Endothelial cell (in vitro differentiated cells): ENCODE data around the gene WFIKKN2. TPM values are rescaled to one million over a fixed set of nuclear protein-coding genes. Genes with fewer than 3 reads are reported as not detected.
A peak's percentile ranks its signal among the peaks of the same experiment; 100 is the strongest.

Source experiments
- DNase-seq: peaks from one replicate; pipeline ENCODE4 v3.0.0; 2021; ENCODE audit warnings: low spot score
- H3K27ac Mint-ChIP-seq: one replicate; pipeline ENCODE4 v1.8.0; 2021; ENCODE audit warnings: mixed read lengths, inconsistent platforms; ENCODE audit not compliant: unreplicated experiment
- H3K27me3 Mint-ChIP-seq: one replicate; pipeline ENCODE4 v1.8.0; 2021; ENCODE audit warnings: mild to moderate bottlenecking, moderate library complexity, mixed read lengths, inconsistent platforms; ENCODE audit not compliant: unreplicated experiment
- H3K36me3 Mint-ChIP-seq: one replicate; pipeline ENCODE4 v1.8.0; 2021; ENCODE audit warnings: mild to moderate bottlenecking, low read depth, mixed read lengths, inconsistent platforms; ENCODE audit not compliant: unreplicated experiment
- H3K4me1 Mint-ChIP-seq: one replicate; pipeline ENCODE4 v1.8.0; 2021; ENCODE audit warnings: mild to moderate bottlenecking, mixed read lengths, inconsistent platforms; ENCODE audit not compliant: unreplicated experiment
- H3K4me3 Mint-ChIP-seq: one replicate; pipeline ENCODE4 v1.8.0; 2021; ENCODE audit warnings: mild to moderate bottlenecking, mixed read lengths, inconsistent platforms; ENCODE audit not compliant: unreplicated experiment
- H3K9me3 Mint-ChIP-seq: one replicate; pipeline ENCODE4 v1.8.0; 2021; ENCODE audit warnings: mixed read lengths, inconsistent platforms; ENCODE audit not compliant: unreplicated experiment
- CTCF ChIP-seq: fragments of 200-600 bp; sonication (generic); IDR thresholded peaks from one replicate; pipeline ENCODE4 v1.5.0; 2021; ENCODE audit warnings: antibody characterized with exemption; ENCODE audit not compliant: unreplicated experiment
- total RNA-seq: library from RNA; stranded (reverse); fragmentation: NEBNext Ultra II Directional; extraction: Animal tissue kit (Norgen Biotek cat#: 25700); gene quantifications from one replicate; pipeline ENCODE4 v1.2.1, GENCODE V29; 2021; ENCODE audit not compliant: unreplicated experiment

WFIKKN2 gene
- total RNA-seq, 1 donor from 2014 or later = not detected

DNA sequence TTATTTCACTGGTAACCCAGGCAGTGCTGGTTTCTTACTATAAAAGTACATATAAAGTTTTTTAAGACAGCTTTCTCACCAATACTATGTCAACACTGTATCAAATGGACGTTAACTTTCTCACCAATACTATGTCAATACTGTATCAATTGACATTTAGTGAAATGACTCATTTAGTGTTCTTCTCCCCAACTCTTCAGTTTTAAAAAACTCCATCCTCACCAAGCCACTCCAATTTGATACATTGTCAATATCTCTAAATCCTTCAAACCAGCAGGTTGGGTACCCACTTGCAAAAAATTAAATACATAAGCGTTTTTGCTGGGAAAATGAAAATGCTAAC, 25.9 kb downstream of the WFIKKN2 start:
- Mint-ChIP-seq H3K4me1 (peaks cover 10% of the 10 kb centered on the region), H3K27me3 (peaks cover 7% of the 10 kb centered on the region), H3K27ac (no peak overlapping the region), H3K36me3 (peaks cover 18% of the 10 kb centered on the region), H3K9me3 (no peaks in the 10 kb centered on the region), H3K4me3 (no peak overlapping the region)
- no peak for DNase-seq
- no peak for TF ChIP-seq CTCF

- no peak for TF ChIP-seq CTCF
- Mint-ChIP-seq H3K4me1 (peaks cover 10% of the 10 kb centered on the region), H3K36me3 (peaks cover 18% of the 10 kb centered on the region), H3K27ac (no peak overlapping the region), H3K4me3 (no peak overlapping the region), H3K9me3 (no peaks in the 10 kb centered on the region), H3K27me3 (peaks cover 7% of the 10 kb centered on the region)
- no peak for DNase-seq
Observed at GRCh38 chr17:50861822-50862528, 26.6 kb downstream of the WFIKKN2 start.

DNA sequence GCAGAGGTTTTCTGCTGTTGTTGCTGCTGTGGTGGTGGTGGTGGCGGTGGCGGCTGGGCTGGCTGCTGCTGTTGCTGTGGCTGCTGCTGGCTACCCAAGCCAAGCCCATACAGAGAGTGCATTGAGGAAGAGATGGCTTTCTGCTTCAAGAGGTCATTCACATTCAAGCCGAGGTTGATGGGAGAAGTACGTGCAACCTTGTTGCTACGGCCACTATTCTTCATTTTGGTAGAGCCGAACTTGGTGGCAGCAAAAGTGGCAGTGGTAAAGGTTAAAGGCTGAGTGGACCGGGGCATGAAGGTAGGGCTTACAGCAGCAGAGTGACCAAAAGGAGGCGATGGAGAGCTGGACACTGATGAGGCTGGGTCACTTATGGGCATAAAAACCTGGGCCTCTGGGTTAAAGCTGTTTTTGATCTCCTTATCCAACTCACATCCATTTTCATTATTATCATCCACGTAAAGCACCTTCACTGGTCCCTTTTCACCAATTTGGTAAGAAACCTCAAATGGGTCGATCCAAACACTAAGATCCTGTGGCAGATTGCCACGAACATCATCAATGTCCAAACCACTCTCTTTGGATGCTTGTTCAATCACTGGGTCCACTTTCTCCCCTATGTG, 27.9 kb downstream of the WFIKKN2 start:
- Mint-ChIP-seq H3K4me1 (peaks cover 20% of the 10 kb centered on the region), H3K4me3 (no peak overlapping the region), H3K27me3 (peaks cover 16% of the 10 kb centered on the region), H3K36me3 (peaks cover 18% of the 10 kb centered on the region), H3K27ac (no peak overlapping the region), H3K9me3 (no peaks in the 10 kb centered on the region)
- DNase-seq = peak; percentile 63
- peak; percentile 32 for TF ChIP-seq CTCF

DNA sequence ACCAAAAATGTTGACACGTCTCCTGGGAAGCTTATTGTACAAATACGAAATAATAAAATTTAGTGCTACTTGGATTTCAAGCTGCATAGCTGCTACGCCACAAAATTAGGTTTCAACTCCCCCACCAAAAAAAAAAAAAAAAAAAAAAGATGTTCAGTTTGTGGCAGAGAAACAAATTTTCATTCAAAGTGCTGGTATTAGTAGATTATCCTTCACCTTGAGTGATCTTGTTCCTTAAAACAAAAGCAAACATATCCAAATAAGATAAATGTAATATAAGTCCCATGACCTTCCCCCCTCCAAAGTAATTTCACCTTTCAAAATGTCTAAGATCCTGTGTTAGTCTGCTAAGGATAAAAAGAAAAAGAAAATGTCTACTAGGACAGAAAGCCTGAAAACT, 28.5 kb downstream of the WFIKKN2 start:
- Mint-ChIP-seq H3K9me3 (no peaks in the 10 kb centered on the region), H3K36me3 (peaks cover 18% of the 10 kb centered on the region), H3K27me3 (peaks cover 16% of the 10 kb centered on the region), H3K4me3 (no peak overlapping the region), H3K4me1 (peaks cover 25% of the 10 kb centered on the region), H3K27ac (peak overlapping the region; percentile 25)
- no peak for TF ChIP-seq CTCF
- DNase-seq = no peak

GRCh38 chr17:50864747-50865059, 29.3 kb downstream of the WFIKKN2 start:
- Mint-ChIP-seq H3K4me3 (peak overlapping the region; percentile 100), H3K4me1 (peaks cover 25% of the 10 kb centered on the region), H3K27me3 (peaks cover 16% of the 10 kb centered on the region), H3K27ac (peak overlapping the region; percentile 96), H3K9me3 (no peaks in the 10 kb centered on the region), H3K36me3 (peaks cover 18% of the 10 kb centered on the region)
- DNase-seq = no peak
- no peak for TF ChIP-seq CTCF
